Stimulated activated CD8-positive, alpha-beta memory T cell treated with anti-CD3 and anti-CD28 coated beads, Interleukin-7, amount 100 ng/mL, for 48 hours (primary cell): ENCODE results near the gene CLIC1.

Source experiments
- DNase-seq, 2 donors: peaks; one replicate each; pipeline ENCODE4 v3.0.0-alpha.2; 2020; ENCODE audit warnings: low read depth in 1 of 2; ENCODE audit errors: extremely low read depth in 1 of 2

Gene CLIC1

GRCh38 chr6:31736021-31736767, at the start of gene CLIC1:
CLIC1 (minus strand) TSS chr6:31736530; CDS start chr6:31736300, 230 bp downstream.
- peak; percentile 66 to 75 for DNase-seq

- DNase-seq, result no peak
Observed at GRCh38 chr6:31785475-31785874, 49.1 kb upstream of the CLIC1 start.

DNA sequence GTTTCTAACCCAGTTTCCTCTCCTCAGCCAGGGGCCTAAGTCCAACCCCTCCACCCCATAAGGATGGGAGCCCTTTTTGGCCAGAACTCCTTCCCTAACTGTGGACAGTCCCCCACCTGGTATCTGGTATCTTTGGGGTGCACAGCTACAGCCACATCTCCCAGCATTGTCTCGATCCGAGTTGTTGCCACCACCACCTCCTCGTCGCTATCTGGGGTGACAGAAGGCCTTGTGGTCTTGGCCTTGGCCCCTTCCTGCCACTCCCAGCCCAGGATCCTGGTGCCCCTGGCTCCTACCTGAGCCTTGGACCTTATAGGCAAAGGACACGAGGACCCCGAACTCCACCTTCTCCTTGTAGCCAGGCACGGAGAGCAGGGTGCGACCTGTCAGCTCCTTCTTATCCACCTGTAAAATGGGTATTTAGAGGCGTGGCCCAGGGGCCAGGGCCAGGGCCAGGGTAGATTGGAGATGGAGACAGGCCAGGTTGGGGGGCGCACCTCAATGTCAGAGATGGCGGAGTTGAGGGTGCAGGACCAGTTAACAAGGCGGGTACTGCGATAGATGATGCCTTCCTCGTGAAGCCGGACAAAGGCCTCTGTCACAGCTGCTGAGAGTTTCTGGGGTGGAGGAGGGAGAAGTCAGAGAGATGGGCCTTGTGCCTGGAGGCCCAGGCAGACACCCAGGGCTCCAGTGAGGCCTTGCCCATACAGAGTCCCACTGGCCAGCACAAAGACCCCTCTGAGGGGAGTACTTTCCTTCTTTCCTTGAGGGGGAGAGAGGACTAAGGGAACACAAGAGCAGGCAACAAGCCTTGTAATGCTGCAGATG, 48.0 kb upstream of the CLIC1 start:
- DNase-seq, result no peak

DNA sequence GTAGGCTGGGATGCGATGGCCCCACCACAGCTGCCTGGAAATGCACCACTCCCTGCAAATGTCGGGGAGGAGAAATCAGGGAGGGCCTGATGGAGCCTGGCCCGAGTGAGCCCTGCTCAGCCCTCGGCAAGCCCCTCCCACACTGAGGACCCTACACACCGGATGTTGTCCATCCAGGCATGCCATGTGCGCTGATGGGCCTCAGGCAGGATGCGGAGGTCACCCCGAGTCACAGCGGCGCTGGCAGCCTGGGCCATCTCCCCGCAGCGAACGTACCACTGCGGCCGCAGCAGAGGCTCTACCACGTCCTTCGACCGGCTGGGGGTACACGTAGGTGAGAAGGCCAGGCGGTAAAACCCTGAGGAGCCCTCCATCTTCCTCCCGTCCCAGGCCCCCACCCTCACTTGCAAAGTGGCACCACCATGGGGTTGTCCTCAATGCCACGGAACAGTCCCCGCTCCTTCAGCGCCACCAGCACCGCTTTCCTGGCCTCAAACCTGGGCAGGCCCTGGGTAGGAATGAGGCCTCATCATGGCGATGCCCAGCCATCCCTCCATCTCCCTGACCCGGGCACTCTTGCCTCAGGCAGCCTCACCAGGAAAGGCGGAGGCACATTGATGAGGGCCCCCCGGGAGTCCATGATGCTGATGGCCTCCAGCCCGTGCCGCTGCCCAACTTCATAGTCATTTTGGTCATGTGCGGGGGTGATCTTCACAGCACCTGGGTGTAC, 46.0 kb upstream of the CLIC1 start:
- DNase-seq, result no peak

- no peak for DNase-seq
Observed at GRCh38 chr6:31781244-31782125, 45.2 kb upstream of the CLIC1 start.

- DNase-seq, result no peak
Observed at GRCh38 chr6:31780507-31781243, 44.3 kb upstream of the CLIC1 start.

DNA sequence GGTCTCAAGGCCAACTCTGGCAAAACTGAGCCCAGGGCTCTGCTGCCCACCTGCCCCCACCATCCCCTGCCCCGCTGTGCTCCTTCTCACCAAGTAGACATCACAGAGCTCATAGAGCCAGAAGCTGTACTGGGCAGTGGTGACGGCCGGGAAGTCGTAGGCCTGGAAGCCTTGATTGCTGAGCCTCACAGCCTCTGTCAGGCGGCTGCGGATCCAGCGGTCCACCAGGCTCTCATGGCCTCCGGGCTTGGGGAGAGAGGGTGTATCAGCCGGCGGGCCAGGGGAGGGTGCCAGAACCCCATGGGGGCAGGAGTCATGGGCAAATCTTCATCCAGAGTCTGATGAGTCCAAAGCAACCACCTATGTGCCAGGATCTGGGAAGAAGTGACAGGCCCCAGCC, 43.6 kb upstream of the CLIC1 start:
- DNase-seq, result no peak

DNA sequence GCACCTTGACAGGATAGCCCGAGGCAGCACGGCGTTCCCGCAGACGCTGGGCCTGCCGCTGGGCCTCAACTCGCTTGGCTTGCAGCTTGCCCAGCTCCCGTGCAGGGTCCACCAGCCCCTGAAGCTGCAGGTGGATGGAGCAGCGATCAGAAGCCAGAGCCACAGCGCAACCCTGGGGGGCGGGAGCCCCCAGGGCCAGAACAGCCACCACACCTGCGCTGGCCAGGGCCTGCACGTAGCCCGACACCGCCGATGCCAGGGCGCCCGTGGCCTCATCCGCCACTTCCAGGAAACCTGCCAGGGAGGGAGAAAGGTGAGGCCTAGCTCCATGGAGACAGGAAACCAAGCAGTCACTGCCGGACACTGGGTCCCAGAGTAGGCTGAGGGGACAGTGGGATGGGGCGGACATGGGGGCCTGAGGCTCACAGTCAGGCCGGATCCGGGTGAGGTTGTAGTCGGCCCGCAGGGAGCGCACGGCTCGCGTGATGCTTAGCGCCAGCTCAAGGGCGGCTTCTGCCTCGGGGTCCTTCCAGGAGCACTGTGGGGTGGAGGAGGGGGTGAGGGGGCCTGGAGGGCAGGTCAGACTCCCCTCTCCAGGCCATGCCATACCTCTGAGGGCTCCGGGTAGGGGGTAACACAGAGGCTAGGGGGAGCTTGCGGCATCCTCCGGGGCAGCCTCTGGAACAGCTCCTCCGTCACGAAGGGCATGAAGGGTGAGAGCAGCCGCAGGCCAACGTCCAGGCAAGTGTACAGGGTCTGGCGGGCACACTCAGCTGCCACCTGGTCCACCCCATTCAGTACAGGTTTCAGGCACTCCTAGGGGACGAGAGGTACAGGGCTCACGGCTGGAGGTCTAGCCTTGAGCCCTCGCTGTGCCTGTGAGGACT, 42.9 kb upstream of the CLIC1 start:
- no peak for DNase-seq

- no peak for DNase-seq
Observed at GRCh38 chr6:31778193-31778592, 41.9 kb upstream of the CLIC1 start.

- no peak for DNase-seq
Observed at GRCh38 chr6:31777667-31778050, 41.3 kb upstream of the CLIC1 start.

DNA sequence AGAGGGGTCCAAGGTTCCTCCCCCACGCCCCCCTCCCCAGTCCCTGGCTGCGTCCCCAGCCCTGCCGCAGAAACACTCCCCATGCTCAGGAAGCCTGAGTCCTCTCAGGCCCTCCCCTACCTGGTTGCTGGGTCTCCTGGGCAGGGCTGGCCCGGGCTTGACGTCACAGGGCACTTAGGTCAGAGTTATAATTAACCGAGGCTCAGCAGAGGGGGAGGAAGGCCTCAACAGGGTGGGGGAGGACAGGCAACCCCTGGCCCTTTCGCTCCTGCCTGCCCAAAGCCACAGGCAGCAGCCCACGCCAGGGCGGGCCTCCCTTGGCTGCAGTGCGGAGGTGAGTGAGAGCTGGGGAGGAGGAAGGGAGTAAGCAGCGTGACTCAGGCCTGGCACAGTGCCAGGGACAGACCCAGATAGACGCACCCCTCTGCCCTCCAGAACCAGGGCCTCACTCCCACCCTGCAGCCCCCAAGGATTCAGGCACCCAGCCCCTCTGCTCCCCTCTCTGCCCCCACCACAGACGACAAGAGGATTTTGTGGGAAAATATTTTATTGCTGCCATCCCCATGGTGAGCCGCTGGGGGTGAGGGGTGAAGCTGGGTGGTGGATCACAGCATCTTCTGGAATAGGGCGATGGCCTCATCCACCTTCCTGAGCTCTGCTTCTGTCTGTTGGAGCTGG, 40.8 kb upstream of the CLIC1 start, which contains the start of gene VWA7:
TSS of gene VWA7 (minus strand) at position 340 of the 678 bp plus-strand sequence. CDS start 549 bp downstream, outside the sequence.
- peak; percentile 74 to 78 for DNase-seq

DNA sequence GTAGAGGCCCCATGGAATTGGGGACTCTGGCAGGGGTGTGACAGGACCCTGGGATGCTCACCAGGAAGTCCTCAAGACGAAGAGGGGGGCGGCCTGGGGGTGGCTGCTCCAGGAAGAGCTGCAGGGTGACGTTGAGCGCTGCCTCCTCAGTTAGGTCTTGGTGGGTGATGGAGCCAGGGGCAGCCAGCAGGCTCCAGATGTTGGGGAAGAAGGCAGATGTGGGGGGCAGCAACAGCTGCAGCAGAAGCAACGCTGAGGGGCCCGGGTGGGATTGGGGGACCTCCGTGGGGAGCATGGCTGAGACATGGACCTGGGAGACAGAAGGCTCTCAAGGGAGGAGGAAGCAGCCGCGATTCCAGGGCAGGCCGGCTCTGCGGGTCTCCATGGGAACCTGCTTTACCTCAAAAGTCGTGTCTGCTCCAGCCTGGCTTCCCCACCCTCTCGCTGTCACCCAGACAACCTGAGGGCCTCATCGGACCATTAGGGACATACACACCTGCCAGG, 40.2 kb upstream of the CLIC1 start:
- DNase-seq, result no peak

DNA sequence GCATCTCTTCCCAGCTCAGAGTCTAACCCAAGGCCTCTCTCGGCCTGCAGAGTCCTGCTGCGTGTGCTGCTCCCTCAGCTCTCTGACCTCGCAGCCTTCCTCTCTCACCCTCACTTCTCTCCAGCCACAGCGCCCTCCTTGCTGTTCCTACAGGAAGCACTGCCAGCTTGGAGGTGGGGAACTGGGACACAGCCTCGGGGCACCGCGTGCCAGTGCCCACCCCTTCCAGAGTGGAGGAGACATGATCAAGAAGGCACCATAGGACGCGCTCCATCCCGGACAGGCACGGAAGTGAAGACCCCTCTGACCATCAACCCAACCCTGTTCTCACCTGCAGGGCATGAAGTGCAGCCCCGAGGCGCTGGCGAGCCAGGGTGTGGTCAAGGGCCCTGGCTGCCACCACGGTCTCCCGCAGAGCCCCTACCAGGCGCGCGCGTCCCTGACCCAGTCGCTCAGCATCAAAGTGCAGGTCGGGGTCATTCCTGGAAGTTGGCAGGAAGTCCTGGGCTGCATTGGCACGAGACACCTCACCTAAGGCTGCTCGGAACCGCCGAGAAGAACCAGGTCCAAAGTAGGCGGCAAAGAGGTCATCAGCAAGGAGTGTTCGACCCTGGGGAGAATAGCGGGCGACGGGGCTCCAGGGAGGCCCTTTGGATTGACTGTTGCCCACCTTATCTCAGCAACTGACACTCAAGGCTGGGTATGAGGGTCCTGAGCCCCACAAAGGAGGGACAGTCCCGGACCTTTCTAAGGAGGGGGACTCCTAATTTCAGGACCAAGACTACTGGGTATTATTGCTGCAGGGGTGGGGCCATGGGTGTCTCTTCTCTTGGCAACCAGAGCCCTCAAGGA, 39.5 kb upstream of the CLIC1 start:
- DNase-seq, result no peak

DNA sequence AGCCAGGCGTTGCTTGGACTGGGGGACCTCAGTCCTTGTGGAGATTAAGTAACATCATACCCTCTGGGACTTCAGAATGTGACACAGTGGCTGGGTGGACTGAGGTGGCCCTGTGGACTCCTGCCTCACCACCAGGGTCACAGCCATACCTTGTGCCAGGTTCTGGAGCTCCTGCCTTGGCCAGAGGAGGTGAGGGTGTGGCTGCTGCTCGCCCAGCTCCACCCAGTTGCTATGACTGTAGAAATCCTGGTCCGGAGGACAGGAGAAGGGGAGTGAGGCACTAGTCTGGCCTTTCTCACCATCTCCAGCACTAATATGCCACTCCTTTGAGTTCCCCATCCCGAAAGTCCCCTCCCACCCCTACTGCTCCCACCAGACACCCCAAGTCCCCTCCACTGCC, 38.9 kb upstream of the CLIC1 start:
- no peak for DNase-seq

DNA sequence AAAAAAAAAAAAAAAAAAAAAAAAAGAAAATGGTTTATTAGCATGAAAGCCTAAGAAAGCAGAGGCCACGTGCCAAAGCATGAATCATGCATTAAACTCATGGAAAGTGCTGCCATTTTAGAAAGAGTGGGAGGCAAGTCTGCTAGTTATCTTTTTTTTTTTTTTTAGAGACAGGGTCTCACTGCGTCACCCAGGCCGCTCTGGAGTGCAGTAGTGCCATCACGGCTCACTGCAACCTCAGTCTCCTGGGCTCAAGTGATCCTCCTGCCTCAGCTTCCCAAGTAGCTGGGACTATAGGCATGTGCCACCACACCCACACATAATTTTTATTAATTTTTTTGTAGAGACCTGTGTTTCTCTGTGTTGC, 35.6 kb upstream of the CLIC1 start:
- DNase-seq, result no peak

DNA sequence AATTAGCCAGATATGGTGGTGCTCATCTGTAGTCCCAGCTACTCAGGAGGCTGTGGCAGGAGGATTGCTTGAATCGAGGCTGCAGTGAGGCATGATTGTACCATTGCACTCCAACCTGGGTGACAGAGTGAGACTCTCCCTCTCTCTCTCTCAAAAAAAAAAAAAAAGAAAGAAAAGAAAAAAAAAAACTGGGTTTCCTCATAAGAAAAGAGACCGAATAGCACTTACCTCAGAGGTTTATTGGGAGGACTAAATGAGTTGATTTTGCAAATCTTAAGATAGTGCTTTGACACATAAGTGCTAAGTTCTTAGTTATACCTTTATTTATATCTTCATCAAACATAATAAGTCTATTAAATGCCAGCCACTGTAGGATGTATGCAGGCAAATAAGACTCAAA, 34.5 kb upstream of the CLIC1 start:
- no peak for DNase-seq

GRCh38 chr6:31769684-31770371, 33.5 kb upstream of the CLIC1 start:
- DNase-seq, result peak; percentile 53 to 74
